ENCODE measurements around the gene EID2B. TPM values are rescaled to one million over a fixed set of nuclear protein-coding genes. Genes with fewer than 3 reads are reported as not detected.

Gene EID2B
- total and polyA plus RNA-seq, 10 of the 15 experiments (the other 5 are each of a cell fraction or from before 2014, with no cell fraction given), result 2.9 to 10.1 (median 5.0) TPM

- TF ChIP-seq TCF3 (IDR thresholded peaks at IDR 0.05; ENCODE audit: borderline replicate concordance, insufficient read depth, low read depth, low read length) (no peak), PBX3 (IDR thresholded peaks at IDR 0.05; ENCODE audit: insufficient replicate concordance, low read depth, low read length) (no peak), NR2C2 (IDR thresholded peaks at IDR 0.05; ENCODE audit: borderline replicate concordance, control insufficient read depth, insufficient read length, low read depth) (no peak), KDM1A (IDR thresholded peaks at IDR 0.05; ENCODE audit: borderline replicate concordance) (no peak), DPF2 (IDR thresholded peaks at IDR 0.05) (peak; percentile 81; the same call in 1 of the 2 replicates), USF2 (IDR thresholded peaks at IDR 0.05; ENCODE audit: borderline replicate concordance, low read depth, low read length) (no peak), MEF2A (IDR thresholded peaks at IDR 0.05; ENCODE audit: insufficient read depth, low read depth, low read length) (no peak), POLR2A (IDR thresholded peaks at IDR 0.05; ENCODE audit: low read depth, low read length) (peak; percentile 87), TARDBP (IDR thresholded peaks at IDR 0.05; ENCODE audit: borderline replicate concordance) (no peak)
Observed at GRCh38 chr19:39539518-39540332, 7.1 kb upstream of the EID2B start, which contains the start of gene EID2 (continued).

- no peaks in the 10 kb centered on the region for H3K27me3 ChIP-seq (replicated peaks in 1 of 2; ENCODE audit: control insufficient read depth in 2 of 2, insufficient read depth in 2 of 2, low read length in 1 of 2)
- no peak for ATAC-seq
- H3K36me3 ChIP-seq (ENCODE audit: control insufficient read depth in 2 of 2, insufficient read depth in 2 of 2, low read length in 1 of 2), result no peaks in the 10 kb centered on the region
- FAIRE-seq, result no peak
- ChIA-PET SMC1A (ENCODE audit: uncharacterized antibody, unreplicated experiment) (interaction anchor here (0.9 to 1.2 kb wide), 3 partner anchors 92 to 133 kb away, joined by 3 to 7 read pairs (median 5); no protein-coding TSS in a partner anchor), RAD21 (ENCODE audit: unreplicated experiment) (interaction anchor here (0.8 kb wide), 1 partner anchor 99 kb away, joined by 3 read pairs; no protein-coding TSS in a partner anchor), CTCF (interaction anchor here (0.6 to 1.0 kb wide), 8 partner anchors 14 to 294 kb away, joined by 3 to 10 read pairs (median 3); no protein-coding TSS in a partner anchor), POLR2A (interaction anchor here (0.9 to 1.0 kb wide), 2 partner anchors 11 to 125 kb away, joined by 4 to 6 read pairs; no protein-coding TSS in a partner anchor)
- peak overlapping the region; percentile 68 for H3K4me2 ChIP-seq (ENCODE audit: control insufficient read depth, insufficient read depth)
- H3K4me3 ChIP-seq, result peak overlapping the region; percentile 68
- H3K9me3 ChIP-seq (replicated peaks; ENCODE audit: control insufficient read depth, insufficient read depth, low read length), result no peaks in the 10 kb centered on the region
- in situ Hi-C loops (cut with MboI) (no loop called here), intact Hi-C loops (cut with micrococcal nuclease; ENCODE audit: unreplicated experiment) (loop anchor here (10.0 kb wide), 2 partner anchors 124 to 414 kb away; partner anchors contain the start of genes PAK4 and PLEKHG2)
- BruUV-seq (replicated peaks), result TSS peak; percentile 85
- H4K20me1 ChIP-seq (ENCODE audit: control insufficient read depth, insufficient read depth), result no peaks in the 10 kb centered on the region
- peaks cover 15% of the 10 kb centered on the region for H3K79me2 ChIP-seq (ENCODE audit: control insufficient read depth, insufficient read depth, low read length)
- peak overlapping the region; percentile 80 for H3K27ac ChIP-seq (ENCODE audit: control insufficient read depth, insufficient read depth)
- WGBS (ENCODE audit: insufficient coverage, insufficient replicate concordance, low lambda C conversion rate, missing lambda C conversion rate), result 12% methylated on average over 10 of the region's 10 CpGs
- H3K9ac ChIP-seq (ENCODE audit: control insufficient read depth, insufficient read depth, low read length), result peak overlapping the region; percentile 92
- H3K4me1 ChIP-seq (ENCODE audit: control insufficient read depth, insufficient read depth, low read length), result peaks cover 9% of the 10 kb centered on the region
- DNase-seq (ENCODE audit: low read depth, low spot score), result no peak
- peak overlapping the region; percentile 97 for H2AFZ ChIP-seq (ENCODE audit: control insufficient read depth, low read depth, low read length)
- no peak for TF ChIP-seq NKRF (conservative IDR thresholded peaks at IDR 0.05)
- no peak for TF ChIP-seq ZBTB11 (CRISPR knock-in tag; IDR thresholded peaks at IDR 0.05)
- TF ChIP-seq CBX5 (IDR thresholded peaks at IDR 0.05; ENCODE audit: low read depth), result no peak
- peak; percentile 99; the same call in 1 of the 2 replicates for TF ChIP-seq ZBED1 (IDR thresholded peaks at IDR 0.05; ENCODE audit: borderline replicate concordance)
- no peak for TF ChIP-seq SMARCA5 (IDR thresholded peaks at IDR 0.05)
Observed at GRCh38 chr19:39539165-39539517, 6.5 kb upstream of the EID2B start.
